Panc1 (cell line): ENCODE results near the gene MAD1L1. TPM values are rescaled to one million over a fixed set of nuclear protein-coding genes. Genes with fewer than 3 reads are reported as not detected.

ENCODE experiments used
- ATAC-seq: fragments of 200-7000 bp; cut with Tn5 transposase; 2 replicates; pipeline ENCODE4 v1.9.1; 2020; ENCODE audit warnings: mild to moderate bottlenecking, moderate library complexity
- BruUV-seq: library from RNA; stranded (reverse); fragments of 400-500 nt; replicated peaks from 2 replicates; lab custom pipeline; 2021; lab: Mats Ljungman, UMichigan
- CTCF ChIA-PET: fragments of 300-600 bp; sonication (Branson Sonifier 250); formaldehyde crosslinking; loops from one replicate; lab custom pipeline; 2022; ENCODE audit warnings: antibody characterized with exemption; lab: Charles Lee
- POLR2A ChIA-PET: fragments of 300-600 bp; sonication (Branson Sonifier 250); formaldehyde crosslinking; loops from one replicate; lab custom pipeline; 2022; ENCODE audit warnings: antibody characterized with exemption; lab: Charles Lee
- DNase-seq: peaks from one replicate; pipeline ENCODE4 v3.0.0-alpha.2; 2010; ENCODE audit warnings: low read depth, low spot score
- H3K27ac ChIP-seq: 2 replicates; pipeline ENCODE4 v1.5.1; 2011; ENCODE audit warnings: mild to moderate bottlenecking, low read length, inconsistent platforms
- H3K27me3 ChIP-seq: fragments of 200-500 bp; sonication (Bioruptor generic); 2 replicates; pipeline ENCODE4 v1.6.0; 2014; ENCODE audit warnings: low read length, inconsistent platforms; ENCODE audit not compliant: control insufficient read depth, insufficient read depth
- H3K36me3 ChIP-seq: fragments of 200-500 bp; sonication (Bioruptor generic); 2 replicates; pipeline ENCODE4 v1.5.1; 2014; ENCODE audit warnings: inconsistent platforms, mild to moderate bottlenecking, low read length, moderate library complexity; ENCODE audit not compliant: control insufficient read depth, insufficient read depth
- H3K4me1 ChIP-seq: 2 replicates; pipeline ENCODE4 v1.5.1; 2011; ENCODE audit warnings: inconsistent platforms, mild to moderate bottlenecking, low read length, moderate library complexity; ENCODE audit not compliant: control insufficient read depth, insufficient read depth
- H3K4me3 ChIP-seq, 2 experiments: 2 replicates each; pipeline ENCODE4 v1.5.1; 2011 to 2012; ENCODE audit warnings: low read depth in 2 of 2, low read length in 2 of 2, mild to moderate bottlenecking in 2 of 2, inconsistent platforms in 1 of 2, moderate library complexity in 1 of 2
- H3K9me3 ChIP-seq: fragments of 200-500 bp; sonication (Bioruptor generic); 2 replicates; pipeline ENCODE4 v1.5.1; 2014; ENCODE audit warnings: low read depth, mild to moderate bottlenecking, inconsistent platforms, low read length, moderate library complexity; ENCODE audit not compliant: control insufficient read depth, insufficient read depth
- CTCF ChIP-seq: fragments of 450-650 bp; IDR thresholded peaks from 2 replicates; pipeline ENCODE4 v1.5.1; 2017; ENCODE audit warnings: mild to moderate bottlenecking
- POLR2AphosphoS5 ChIP-seq: IDR thresholded peaks from 2 replicates; pipeline ENCODE4 v1.6.1; 2012; ENCODE audit warnings: mild to moderate bottlenecking, low read depth, low read length, moderate library complexity
- REST ChIP-seq, 2 experiments: IDR thresholded peaks; 2 replicates each; pipeline ENCODE4 v1.6.1; 2011 to 2012; ENCODE audit warnings: low read depth in 2 of 2, control low read depth in 1 of 2, low read length in 1 of 2, mild to moderate bottlenecking in 1 of 2, moderate library complexity in 1 of 2; ENCODE audit not compliant: insufficient read depth in 1 of 2
- SIN3A ChIP-seq: IDR thresholded peaks from 2 replicates; pipeline ENCODE4 v1.6.1; 2012; ENCODE audit warnings: low read depth, mild to moderate bottlenecking, low read length, moderate library complexity, borderline replicate concordance; ENCODE audit not compliant: insufficient read depth
- TCF7L2 ChIP-seq: IDR thresholded peaks from 2 replicates; pipeline ENCODE4 v1.6.1; 2011; ENCODE audit warnings: mild to moderate bottlenecking, low read depth, low read length, inconsistent platforms
- in situ Hi-C: cut with HindIII; loops from 2 replicates; pipeline ENCODE4 v1.10.0; 2016; ENCODE audit warnings: low sequenced_read_pairs, low pct_unique_long_range_greater_than_20kb
- intact Hi-C: fragments of 100-400 bp; cut with micrococcal nuclease; formaldehyde crosslinking; loops from one replicate; pipeline ENCODE4 v1.10.0; 2022; ENCODE audit not compliant: unreplicated experiment
- total RNA-seq: library from RNA; stranded (reverse); gene quantifications from one replicate; pipeline ENCODE4 v1.2.1, GENCODE V29; 2021; ENCODE audit not compliant: unreplicated experiment

MAD1L1 gene
- total RNA-seq, 1 experiment from 2014 or later: 70.8 TPM

- ChIA-PET POLR2A (no interaction called here), CTCF (no interaction called here)
- ATAC-seq (no peak), DNase-seq (no peak)
- BruUV-seq: no TSS peak
- Histone ChIP-seq H3K4me1 (no peaks in the 10 kb centered on the region), H3K4me3 (no peak overlapping the region), H3K36me3 (no peaks in the 10 kb centered on the region), H3K27ac (no peak overlapping the region), H3K27me3 (no peaks in the 10 kb centered on the region), H3K9me3 (no peaks in the 10 kb centered on the region)
- in situ Hi-C loops (no loop called here), intact Hi-C loops (no loop called here)
- TF ChIP-seq TCF7L2 (no peak), CTCF (no peak), REST (IDR thresholded peaks at IDR 0.05; ENCODE audit: insufficient read depth in 1 of 2, low read depth in 2 of 2, low read length in 1 of 2) (no peak), POLR2AphosphoS5 (no peak), SIN3A (no peak)
Observed at GRCh38 chr7:1850111-1850975, 382.4 kb downstream of the MAD1L1 start.

- Histone ChIP-seq H3K4me3 (no peak overlapping the region), H3K9me3 (no peaks in the 10 kb centered on the region), H3K4me1 (no peaks in the 10 kb centered on the region), H3K27ac (no peak overlapping the region), H3K36me3 (no peaks in the 10 kb centered on the region), H3K27me3 (no peaks in the 10 kb centered on the region)
- in situ Hi-C loops (no loop called here), intact Hi-C loops (no loop called here)
- POLR2A ChIA-PET: no interaction called here
- no TSS peak for BruUV-seq
- ATAC-seq: no peak
- CTCF ChIA-PET: no interaction called here
- no peak for DNase-seq
- no peak for TF ChIP-seq TCF7L2
- TF ChIP-seq POLR2AphosphoS5: no peak
- TF ChIP-seq SIN3A: no peak
- no peak for TF ChIP-seq REST (IDR thresholded peaks at IDR 0.05; ENCODE audit: insufficient read depth in 1 of 2, low read depth in 2 of 2, low read length in 1 of 2)
- no peak for TF ChIP-seq CTCF
Observed at GRCh38 chr7:1849351-1850041, 383.2 kb downstream of the MAD1L1 start.
